ENCODE measurements around the gene ARF4.
A peak's percentile ranks its signal among the peaks of the same experiment; 100 is the strongest.

ARF4 gene

GRCh38 chr3:57569859-57570450 is 27.2 kb downstream of the ARF4 start:
- Histone ChIP-seq H3K4me3 (no peak overlapping the region), H3K36me3 (replicated peaks) (peaks cover 61% of the 10 kb centered on the region), H3K27me3 (ENCODE audit: low read depth) (no peaks in the 10 kb centered on the region), H3K9me3 (no peaks in the 10 kb centered on the region), H3K4me1 (no peaks in the 10 kb centered on the region)
- DNase-seq (ENCODE audit: low spot score in 2 of 2) = no peak
- in situ Hi-C loops (cut with MboI; ENCODE audit: low sequenced_read_pairs) = no loop called here

- Histone ChIP-seq H3K36me3 (replicated peaks) (peaks cover 17% of the 10 kb centered on the region), H3K4me3 (no peak overlapping the region), H3K9me3 (peaks cover 6% of the 10 kb centered on the region), H3K4me1 (peaks cover 15% of the 10 kb centered on the region), H3K27me3 (ENCODE audit: low read depth) (no peaks in the 10 kb centered on the region)
- in situ Hi-C loops (cut with MboI; ENCODE audit: low sequenced_read_pairs) = no loop called here
- DNase-seq (ENCODE audit: low spot score in 2 of 2) = no peak
Observed at GRCh38 chr3:57559526-57559925, 37.6 kb downstream of the ARF4 start.

GRCh38 chr3:57557085-57557537 is 40.0 kb downstream of the ARF4 start:
- H3K9me3 ChIP-seq = peaks cover 6% of the 10 kb centered on the region
- H3K4me3 ChIP-seq = peak overlapping the region; percentile 72
- peak; percentile 22 to 50 for DNase-seq (ENCODE audit: low spot score in 2 of 2)
- in situ Hi-C loops (cut with MboI; ENCODE audit: low sequenced_read_pairs) = no loop called here
- H3K36me3 ChIP-seq (replicated peaks) = peaks cover 17% of the 10 kb centered on the region
- no peaks in the 10 kb centered on the region for H3K27me3 ChIP-seq (ENCODE audit: low read depth)
- H3K4me1 ChIP-seq = peaks cover 15% of the 10 kb centered on the region

- peaks cover 14% of the 10 kb centered on the region for H3K36me3 ChIP-seq (replicated peaks)
- H3K4me3 ChIP-seq = peak overlapping the region; percentile 72
- peaks cover 6% of the 10 kb centered on the region for H3K9me3 ChIP-seq
- in situ Hi-C loops (cut with MboI; ENCODE audit: low sequenced_read_pairs) = no loop called here
- H3K27me3 ChIP-seq (ENCODE audit: low read depth) = no peaks in the 10 kb centered on the region
- peak; percentile 27 to 47 for DNase-seq (ENCODE audit: low spot score in 2 of 2)
- H3K4me1 ChIP-seq = peaks cover 15% of the 10 kb centered on the region
Observed at GRCh38 chr3:57556459-57557084, 40.6 kb downstream of the ARF4 start.

GRCh38 chr3:57555738-57556458 is 41.2 kb downstream of the ARF4 start, which contains the start of gene PDE12:
Gene PDE12 (plus strand): TSS chr3:57556274. CDS start chr3:57556380, 106 bp downstream.
- Histone ChIP-seq H3K4me3 (peak within 1 kb of the TSS; percentile 72), H3K9me3 (peaks cover 6% of the 10 kb centered on the region), H3K36me3 (replicated peaks) (peaks cover 13% of the 10 kb centered on the region), H3K4me1 (peaks cover 15% of the 10 kb centered on the region), H3K27me3 (ENCODE audit: low read depth) (no peaks in the 10 kb centered on the region)
- in situ Hi-C loops (cut with MboI; ENCODE audit: low sequenced_read_pairs) = no loop called here
- peak; percentile 78 to 84 for DNase-seq (ENCODE audit: low spot score in 2 of 2)

GRCh38 chr3:57555306-57555705 is 41.8 kb downstream of the ARF4 start:
- in situ Hi-C loops (cut with MboI; ENCODE audit: low sequenced_read_pairs) = no loop called here
- H3K4me3 ChIP-seq = peak overlapping the region; percentile 72

GRCh38 chr3:57546616-57547015 is 50.5 kb downstream of the ARF4 start:
- in situ Hi-C loops (cut with MboI; ENCODE audit: low sequenced_read_pairs) = no loop called here
- Histone ChIP-seq H3K36me3 (replicated peaks) (no peaks in the 10 kb centered on the region), H3K4me1 (peaks cover 5% of the 10 kb centered on the region), H3K27me3 (ENCODE audit: low read depth) (no peaks in the 10 kb centered on the region), H3K9me3 (no peaks in the 10 kb centered on the region), H3K4me3 (no peak overlapping the region)
- DNase-seq (ENCODE audit: low spot score in 2 of 2) = no peak

More at GRCh38 chr3:57555306-57555705, 41.8 kb downstream of the ARF4 start:
- Histone ChIP-seq H3K36me3 (replicated peaks) (peaks cover 13% of the 10 kb centered on the region), H3K4me1 (peaks cover 15% of the 10 kb centered on the region), H3K27me3 (ENCODE audit: low read depth) (no peaks in the 10 kb centered on the region), H3K9me3 (peaks cover 6% of the 10 kb centered on the region)
- no peak for DNase-seq (ENCODE audit: low spot score in 2 of 2)

GRCh38 chr3:57545636-57546268 is 51.4 kb downstream of the ARF4 start:
- H3K9me3 ChIP-seq = no peaks in the 10 kb centered on the region
- H3K27me3 ChIP-seq (ENCODE audit: low read depth) = no peaks in the 10 kb centered on the region
- in situ Hi-C loops (cut with MboI; ENCODE audit: low sequenced_read_pairs) = no loop called here
- DNase-seq (ENCODE audit: low spot score in 2 of 2) = no peak
- H3K36me3 ChIP-seq (replicated peaks) = no peaks in the 10 kb centered on the region
- H3K4me1 ChIP-seq = peaks cover 5% of the 10 kb centered on the region
- no peak overlapping the region for H3K4me3 ChIP-seq

GRCh38 chr3:57544181-57545125 is 52.7 kb downstream of the ARF4 start, which contains the start of gene DNAH12:
Gene DNAH12 (minus strand): TSS chr3:57544344. CDS start chr3:57542870, 1,474 bp downstream.
- in situ Hi-C loops (cut with MboI; ENCODE audit: low sequenced_read_pairs) = no loop called here
- H3K27me3 ChIP-seq (ENCODE audit: low read depth) = no peaks in the 10 kb centered on the region
- no peaks in the 10 kb centered on the region for H3K9me3 ChIP-seq
- no peaks in the 10 kb centered on the region for H3K36me3 ChIP-seq (replicated peaks)
- DNase-seq (ENCODE audit: low spot score in 2 of 2) = peak; percentile 61 to 88
- H3K4me3 ChIP-seq = no peak within 1 kb of the TSS
- H3K4me1 ChIP-seq = peaks cover 5% of the 10 kb centered on the region

GRCh38 chr3:57538465-57538864 is 58.7 kb downstream of the ARF4 start:
- no peaks in the 10 kb centered on the region for H3K4me1 ChIP-seq
- no peak for DNase-seq (ENCODE audit: low spot score in 2 of 2)
- H3K27me3 ChIP-seq (ENCODE audit: low read depth) = no peaks in the 10 kb centered on the region
- no peaks in the 10 kb centered on the region for H3K9me3 ChIP-seq
- no peak overlapping the region for H3K4me3 ChIP-seq
- no peaks in the 10 kb centered on the region for H3K36me3 ChIP-seq (replicated peaks)
- in situ Hi-C loops (cut with MboI; ENCODE audit: low sequenced_read_pairs) = no loop called here

- Histone ChIP-seq H3K4me3 (no peak overlapping the region), H3K9me3 (no peaks in the 10 kb centered on the region), H3K36me3 (replicated peaks) (no peaks in the 10 kb centered on the region), H3K4me1 (no peaks in the 10 kb centered on the region), H3K27me3 (ENCODE audit: low read depth) (no peaks in the 10 kb centered on the region)
- no peak for DNase-seq (ENCODE audit: low spot score in 2 of 2)
- in situ Hi-C loops (cut with MboI; ENCODE audit: low sequenced_read_pairs) = no loop called here
Observed at GRCh38 chr3:57530071-57530608, 67.0 kb downstream of the ARF4 start.

Data from HAP-1 (cell line).